Measurements from ENCODE around the gene GPRIN3. TPM values are rescaled to one million over a fixed set of nuclear protein-coding genes. Genes with fewer than 3 reads are reported as not detected.

Gene GPRIN3
- total RNA-seq, 1 donor from 2014 or later: 2.6 TPM

GRCh38 chr4:89296896-89297295 lies 10.7 kb downstream of the GPRIN3 start:
- H3K4me2 ChIP-seq (ENCODE audit: low read length): no peak overlapping the region
- H3K4me3 ChIP-seq (ENCODE audit: insufficient read depth, low read depth, low read length): no peak overlapping the region
- FAIRE-seq (no peak), DNase-seq (ENCODE audit: low read depth) (no peak)
- no peaks in the 10 kb centered on the region for H3K27me3 ChIP-seq (ENCODE audit: insufficient read depth, low read length)
- no peak for TF ChIP-seq EZH2 (IDR thresholded peaks at IDR 0.05; ENCODE audit: insufficient read depth, low read length)
- TF ChIP-seq, protein P1, sequence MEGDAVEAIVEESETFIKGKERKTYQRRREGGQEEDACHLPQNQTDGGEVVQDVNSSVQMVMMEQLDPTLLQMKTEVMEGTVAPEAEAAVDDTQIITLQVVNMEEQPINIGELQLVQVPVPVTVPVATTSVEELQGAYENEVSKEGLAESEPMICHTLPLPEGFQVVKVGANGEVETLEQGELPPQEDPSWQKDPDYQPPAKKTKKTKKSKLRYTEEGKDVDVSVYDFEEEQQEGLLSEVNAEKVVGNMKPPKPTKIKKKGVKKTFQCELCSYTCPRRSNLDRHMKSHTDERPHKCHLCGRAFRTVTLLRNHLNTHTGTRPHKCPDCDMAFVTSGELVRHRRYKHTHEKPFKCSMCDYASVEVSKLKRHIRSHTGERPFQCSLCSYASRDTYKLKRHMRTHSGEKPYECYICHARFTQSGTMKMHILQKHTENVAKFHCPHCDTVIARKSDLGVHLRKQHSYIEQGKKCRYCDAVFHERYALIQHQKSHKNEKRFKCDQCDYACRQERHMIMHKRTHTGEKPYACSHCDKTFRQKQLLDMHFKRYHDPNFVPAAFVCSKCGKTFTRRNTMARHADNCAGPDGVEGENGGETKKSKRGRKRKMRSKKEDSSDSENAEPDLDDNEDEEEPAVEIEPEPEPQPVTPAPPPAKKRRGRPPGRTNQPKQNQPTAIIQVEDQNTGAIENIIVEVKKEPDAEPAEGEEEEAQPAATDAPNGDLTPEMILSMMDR (IDR thresholded peaks at IDR 0.05; ENCODE audit: insufficient read depth, low read depth, low read length): no peak
- H3K79me2 ChIP-seq (ENCODE audit: insufficient read depth, low read length): no peaks in the 10 kb centered on the region
- no peaks in the 10 kb centered on the region for H3K36me3 ChIP-seq (ENCODE audit: insufficient read depth, low read length)
- no peaks in the 10 kb centered on the region for H3K9me3 ChIP-seq (ENCODE audit: insufficient read depth, low read depth, low read length)
- no peak overlapping the region for H3K9ac ChIP-seq (ENCODE audit: low read length)
- H3K4me1 ChIP-seq (ENCODE audit: insufficient read depth, low read length): no peaks in the 10 kb centered on the region
- H3K9me3 Mint-ChIP-seq (ENCODE audit: unreplicated experiment): no peaks in the 10 kb centered on the region
- no peaks in the 10 kb centered on the region for H3K27me3 Mint-ChIP-seq (ENCODE audit: low read depth, unreplicated experiment)
- H3K4me1 Mint-ChIP-seq (ENCODE audit: low read depth, unreplicated experiment): peaks cover 6% of the 10 kb centered on the region
- H3K27ac ChIP-seq (ENCODE audit: low read depth, low read length): no peak overlapping the region
- H3K36me3 Mint-ChIP-seq (ENCODE audit: low read depth, unreplicated experiment): no peaks in the 10 kb centered on the region
- no peaks in the 10 kb centered on the region for H4K20me1 ChIP-seq (ENCODE audit: insufficient read depth, low read length)
- no peak overlapping the region for H3K27ac Mint-ChIP-seq (ENCODE audit: unreplicated experiment)
- H3K4me3 Mint-ChIP-seq (ENCODE audit: unreplicated experiment): no peak overlapping the region
- no peak overlapping the region for H2AFZ ChIP-seq (ENCODE audit: low read depth, low read length)

GRCh38 chr4:89296399-89296798 lies 11.2 kb downstream of the GPRIN3 start:
- Histone ChIP-seq H3K4me3 (ENCODE audit: insufficient read depth, low read depth, low read length) (no peak overlapping the region), H3K79me2 (ENCODE audit: insufficient read depth, low read length) (no peaks in the 10 kb centered on the region), H3K4me2 (ENCODE audit: low read length) (no peak overlapping the region), H3K27me3 (ENCODE audit: insufficient read depth, low read length) (no peaks in the 10 kb centered on the region), H3K9ac (ENCODE audit: low read length) (no peak overlapping the region), H3K27ac (ENCODE audit: low read depth, low read length) (no peak overlapping the region), H3K4me1 (ENCODE audit: insufficient read depth, low read length) (no peaks in the 10 kb centered on the region), H3K36me3 (ENCODE audit: insufficient read depth, low read length) (no peaks in the 10 kb centered on the region), H4K20me1 (ENCODE audit: insufficient read depth, low read length) (no peaks in the 10 kb centered on the region), H3K9me3 (ENCODE audit: insufficient read depth, low read depth, low read length) (no peaks in the 10 kb centered on the region), H2AFZ (ENCODE audit: low read depth, low read length) (no peak overlapping the region)
- no peak overlapping the region for H3K4me3 Mint-ChIP-seq (ENCODE audit: unreplicated experiment)
- H3K9me3 Mint-ChIP-seq (ENCODE audit: unreplicated experiment): peaks cover 2% of the 10 kb centered on the region
- no peak for DNase-seq (ENCODE audit: low read depth)
- peaks cover 6% of the 10 kb centered on the region for H3K4me1 Mint-ChIP-seq (ENCODE audit: low read depth, unreplicated experiment)
- H3K27ac Mint-ChIP-seq (ENCODE audit: unreplicated experiment): no peak overlapping the region
- H3K36me3 Mint-ChIP-seq (ENCODE audit: low read depth, unreplicated experiment): no peaks in the 10 kb centered on the region
- no peak for TF ChIP-seq EZH2 (IDR thresholded peaks at IDR 0.05; ENCODE audit: insufficient read depth, low read length)
- TF ChIP-seq, protein P1 (IDR thresholded peaks at IDR 0.05; ENCODE audit: insufficient read depth, low read depth, low read length): no peak
- H3K27me3 Mint-ChIP-seq (ENCODE audit: low read depth, unreplicated experiment): no peaks in the 10 kb centered on the region
- no peak for FAIRE-seq

DNA sequence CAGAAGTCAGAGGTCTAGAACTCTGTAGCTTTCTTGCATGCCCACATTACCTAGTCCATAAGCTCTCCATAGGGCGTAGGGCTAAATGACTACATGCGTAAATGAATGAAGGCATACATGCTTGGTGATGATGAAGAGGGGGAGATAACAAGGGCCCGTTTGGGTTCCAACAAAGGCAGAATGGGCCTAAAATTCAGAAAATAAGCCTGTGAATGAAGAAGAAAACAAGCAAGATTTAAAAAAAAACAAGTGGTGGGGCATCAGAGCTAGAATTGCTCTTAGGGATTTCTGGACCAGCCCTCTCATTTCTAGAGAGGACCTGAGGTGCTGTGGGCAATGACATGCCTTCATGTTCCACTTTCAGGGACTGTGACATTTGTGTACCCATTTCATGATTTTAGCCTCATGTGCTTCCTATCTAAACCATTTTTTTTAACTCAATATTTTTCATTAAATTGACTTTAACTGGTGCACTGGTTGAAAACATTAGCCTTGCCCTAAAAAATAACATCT lies 12.1 kb downstream of the GPRIN3 start:
- Histone ChIP-seq H3K4me2 (ENCODE audit: low read length) (no peak overlapping the region), H4K20me1 (ENCODE audit: insufficient read depth, low read length) (no peaks in the 10 kb centered on the region), H3K27me3 (ENCODE audit: insufficient read depth, low read length) (no peaks in the 10 kb centered on the region), H3K9me3 (ENCODE audit: insufficient read depth, low read depth, low read length) (no peaks in the 10 kb centered on the region), H3K79me2 (ENCODE audit: insufficient read depth, low read length) (no peaks in the 10 kb centered on the region), H3K4me3 (ENCODE audit: insufficient read depth, low read depth, low read length) (no peak overlapping the region), H3K4me1 (ENCODE audit: insufficient read depth, low read length) (no peaks in the 10 kb centered on the region), H3K9ac (ENCODE audit: low read length) (no peak overlapping the region), H2AFZ (ENCODE audit: low read depth, low read length) (no peak overlapping the region), H3K27ac (ENCODE audit: low read depth, low read length) (no peak overlapping the region), H3K36me3 (ENCODE audit: insufficient read depth, low read length) (no peaks in the 10 kb centered on the region)
- no peak overlapping the region for H3K4me3 Mint-ChIP-seq (ENCODE audit: unreplicated experiment)
- peaks cover 6% of the 10 kb centered on the region for H3K4me1 Mint-ChIP-seq (ENCODE audit: low read depth, unreplicated experiment)
- DNase-seq (ENCODE audit: low read depth): no peak
- TF ChIP-seq, protein P1 (IDR thresholded peaks at IDR 0.05; ENCODE audit: insufficient read depth, low read depth, low read length): no peak
- no peak for TF ChIP-seq EZH2 (IDR thresholded peaks at IDR 0.05; ENCODE audit: insufficient read depth, low read length)
- H3K27me3 Mint-ChIP-seq (ENCODE audit: low read depth, unreplicated experiment): no peaks in the 10 kb centered on the region
- H3K9me3 Mint-ChIP-seq (ENCODE audit: unreplicated experiment): peaks cover 4% of the 10 kb centered on the region
- no peak for FAIRE-seq
- H3K36me3 Mint-ChIP-seq (ENCODE audit: low read depth, unreplicated experiment): no peaks in the 10 kb centered on the region
- no peak overlapping the region for H3K27ac Mint-ChIP-seq (ENCODE audit: unreplicated experiment)

Measured in astrocyte (in vitro differentiated cells and primary cell).